Right atrium auricular region (tissue), 2 donors: ENCODE results near the gene RASAL2. TPM values are rescaled to one million over a fixed set of nuclear protein-coding genes. Genes with fewer than 3 reads are reported as not detected.
"Not testable (repeated sequence)": the region's sequence is repeated elsewhere in the genome, so short reads cannot be mapped to it uniquely, and the experiment has no call there.

ENCODE experiments used
- DNase-seq: peaks from one replicate; pipeline ENCODE4 v3.0.0-alpha.2; 2019; ENCODE audit warnings: low spot score
- H3K27ac ChIP-seq, 2 donors: fragments of 200-600 bp; sonication (generic); 1 replicate in 1 of 2; 2 replicates in 1 of 2; pipeline ENCODE4 v1.5.1; 2016 to 2019
- H3K27me3 ChIP-seq, 2 donors: fragments of 200-600 bp; sonication (generic); one replicate each; pipeline versions ENCODE4 v1.5.1 to v1.6.0; 2017 to 2019
- H3K36me3 ChIP-seq: fragments of 200-600 bp; sonication (generic); one replicate; pipeline ENCODE4 v1.5.1; 2016
- H3K4me1 ChIP-seq, 2 donors: fragments of 200-600 bp; sonication (generic); one replicate each; pipeline versions ENCODE4 v1.5.1 to v1.6.0; 2017 to 2019
- H3K4me3 ChIP-seq, 2 donors: fragments of 200-600 bp; sonication (generic); 1 replicate in 1 of 2; 2 replicates in 1 of 2; pipeline ENCODE4 v1.5.1; 2017 to 2019; ENCODE audit warnings: mild to moderate bottlenecking in 1 of 2, moderate library complexity in 1 of 2
- H3K9me3 ChIP-seq, 2 donors: fragments of 200-600 bp; sonication (generic); one replicate each; pipeline ENCODE4 v1.5.1; 2019
- CTCF ChIP-seq, 2 donors: fragments of 200-600 bp; sonication (generic); IDR thresholded peaks; one replicate each; pipeline ENCODE4 v1.5.1; 2019; ENCODE audit warnings: antibody characterized with exemption in 2 of 2
- total RNA-seq, 2 donors: library from RNA; depleted of rRNA; stranded (reverse); fragments of >200 nt; gene quantifications; one replicate each; pipeline ENCODE4 v1.1.0, GENCODE V29; 2016

RASAL2 gene
- total RNA-seq, 2 donors from 2014 or later: 34.1 to 44.7 TPM

DNA sequence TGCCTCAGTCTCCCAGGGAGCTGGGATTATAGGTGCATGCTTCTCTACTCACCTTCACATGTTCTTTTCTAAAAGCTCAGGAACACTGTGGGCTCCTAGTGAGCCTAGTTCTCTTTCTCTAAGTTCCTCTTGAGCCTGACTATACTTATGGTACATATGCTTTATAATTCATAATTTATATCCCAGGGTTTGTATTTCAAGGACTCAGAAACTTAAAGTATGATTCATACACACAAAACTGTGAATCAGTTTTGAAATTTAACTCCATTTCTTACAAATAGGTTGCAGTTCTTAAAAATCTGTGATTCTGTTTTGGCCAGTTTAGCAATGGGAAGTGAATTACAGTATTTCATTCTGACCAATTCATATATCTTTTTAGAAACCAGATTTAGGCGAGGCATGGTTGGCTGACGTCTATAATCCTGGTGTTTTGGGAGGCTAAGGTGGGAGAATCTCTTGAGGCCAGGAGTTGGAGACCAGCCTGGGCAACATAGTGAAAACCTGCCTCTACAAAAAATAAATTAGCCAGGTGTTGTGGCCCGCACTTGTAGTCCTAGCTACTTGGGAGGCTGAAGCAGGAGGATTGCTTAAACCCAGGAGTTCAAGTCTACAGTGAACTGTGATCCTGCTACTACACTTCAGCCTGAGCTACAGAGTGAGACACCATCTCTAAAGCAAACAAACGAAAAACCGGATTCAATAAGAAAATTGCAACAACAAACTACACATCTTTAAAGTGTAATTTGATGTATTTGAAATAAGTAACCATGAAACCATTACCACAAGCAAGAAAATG is 15.6 kb downstream of the RASAL2 start:
- Histone ChIP-seq H3K4me3 (no peak overlapping the region), H3K27ac (no peak overlapping the region), H3K9me3 (no peaks in the 10 kb centered on the region), H3K36me3 (no peaks in the 10 kb centered on the region), H3K27me3 (no peaks in the 10 kb centered on the region), H3K4me1 (peaks cover 0 to 28% of the 10 kb centered on the region in 2 donors)
- no peak for DNase-seq
- no peak for TF ChIP-seq CTCF (IDR thresholded peaks at IDR 0.05)

- no peak overlapping the region for H3K4me3 ChIP-seq
- H3K4me1 ChIP-seq: peaks cover 0 to 11% of the 10 kb centered on the region in 2 donors
- DNase-seq: no peak
- TF ChIP-seq CTCF (IDR thresholded peaks at IDR 0.05): no peak
- no peaks in the 10 kb centered on the region for H3K9me3 ChIP-seq
- no peaks in the 10 kb centered on the region for H3K27me3 ChIP-seq
- no peaks in the 10 kb centered on the region for H3K36me3 ChIP-seq
- no peak overlapping the region for H3K27ac ChIP-seq
Measured at GRCh38 chr1:178115260-178115659, 21.4 kb downstream of the RASAL2 start.

- Histone ChIP-seq H3K9me3 (no peaks in the 10 kb centered on the region), H3K36me3 (no peaks in the 10 kb centered on the region), H3K4me3 (no peak overlapping the region), H3K27me3 (no peaks in the 10 kb centered on the region), H3K4me1 (peaks cover 0 to 17% of the 10 kb centered on the region in 2 donors), H3K27ac (no peak overlapping the region)
- no peak for DNase-seq
- no peak for TF ChIP-seq CTCF (IDR thresholded peaks at IDR 0.05)
Measured at GRCh38 chr1:178118524-178118923, 24.6 kb downstream of the RASAL2 start.

DNA sequence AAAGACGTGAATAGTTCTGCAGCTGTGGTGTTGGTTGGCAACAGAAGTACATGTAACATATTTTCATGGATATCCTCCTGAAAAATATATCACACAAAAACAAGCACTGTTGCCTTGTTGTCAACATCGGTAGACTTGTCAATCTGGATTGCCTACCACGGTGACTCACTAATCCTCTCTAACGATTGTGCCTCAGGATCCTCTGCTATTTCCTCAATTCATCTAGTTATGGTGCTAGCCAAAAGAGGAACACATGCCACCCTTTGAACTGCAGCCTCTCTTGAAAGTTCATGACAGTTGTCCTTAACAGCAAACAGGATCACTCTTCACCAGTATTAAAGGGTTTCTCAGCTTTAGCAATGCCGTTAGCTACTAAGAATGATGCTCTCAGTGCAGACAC is 25.7 kb downstream of the RASAL2 start:
- no peak for DNase-seq
- H3K27ac ChIP-seq: no peak overlapping the region
- TF ChIP-seq CTCF (IDR thresholded peaks at IDR 0.05): no peak
- no peaks in the 10 kb centered on the region for H3K27me3 ChIP-seq
- peaks cover 0 to 26% of the 10 kb centered on the region in 2 donors for H3K4me1 ChIP-seq
- no peaks in the 10 kb centered on the region for H3K9me3 ChIP-seq
- H3K36me3 ChIP-seq: no peaks in the 10 kb centered on the region
- no peak overlapping the region for H3K4me3 ChIP-seq

GRCh38 chr1:178120088-178120487 is 26.2 kb downstream of the RASAL2 start:
- no peaks in the 10 kb centered on the region for H3K36me3 ChIP-seq
- H3K4me3 ChIP-seq: no peak overlapping the region
- DNase-seq: no peak
- no peak for TF ChIP-seq CTCF (IDR thresholded peaks at IDR 0.05)
- H3K9me3 ChIP-seq: no peaks in the 10 kb centered on the region
- H3K27me3 ChIP-seq: no peaks in the 10 kb centered on the region
- H3K27ac ChIP-seq: no peak overlapping the region
- peaks cover 0 to 31% of the 10 kb centered on the region in 2 donors for H3K4me1 ChIP-seq

GRCh38 chr1:178120520-178121052 is 26.7 kb downstream of the RASAL2 start:
- H3K4me3 ChIP-seq, H3K27me3 ChIP-seq, H3K9me3 ChIP-seq, H3K36me3 ChIP-seq, H3K27ac ChIP-seq, DNase-seq: not testable (repeated sequence)
- peaks cover 0 to 33% of the 10 kb centered on the region in 2 donors for H3K4me1 ChIP-seq
